PFSK-1 (cell line): ENCODE data around the gene ZIC5.

Experiments used
- POLR2AphosphoS5 ChIP-seq: IDR thresholded peaks from 2 replicates; pipeline ENCODE4 v1.6.1; 2012; ENCODE audit warnings: low read depth, mild to moderate bottlenecking, control low read depth, low read length, moderate library complexity
- REST ChIP-seq, 2 experiments: IDR thresholded peaks; 2 replicates each; pipeline versions ENCODE4 v1.6.1 to v1.8.0; 2011 to 2012; ENCODE audit warnings: low read depth in 2 of 2, low read length in 2 of 2, control low read depth in 1 of 2, inconsistent platforms in 1 of 2, mild to moderate bottlenecking in 1 of 2, moderate library complexity in 1 of 2; ENCODE audit not compliant: insufficient read depth in 1 of 2

GRCh38 chr13:99969919-99970650, 1.5 kb downstream of the ZIC5 start:
- TF ChIP-seq POLR2AphosphoS5: no peak
- TF ChIP-seq REST (IDR thresholded peaks at IDR 0.05; ENCODE audit: insufficient read depth in 1 of 2, low read depth in 2 of 2, low read length in 2 of 2): no peak
